GM12801 (cell line): ENCODE measurements around the gene RAB22A.

Experiments used
- TF ChIP-seq, protein P1 (sequence below): IDR thresholded peaks from one replicate; pipeline ENCODE4 v1.5.1; 2011; ENCODE audit warnings: control low read depth; ENCODE audit not compliant: insufficient read length; ENCODE audit errors: extremely low read depth

The RAB22A gene

GRCh38 chr20:58293453-58293852 lies 16.1 kb upstream of the RAB22A start:
- TF ChIP-seq, protein P1, sequence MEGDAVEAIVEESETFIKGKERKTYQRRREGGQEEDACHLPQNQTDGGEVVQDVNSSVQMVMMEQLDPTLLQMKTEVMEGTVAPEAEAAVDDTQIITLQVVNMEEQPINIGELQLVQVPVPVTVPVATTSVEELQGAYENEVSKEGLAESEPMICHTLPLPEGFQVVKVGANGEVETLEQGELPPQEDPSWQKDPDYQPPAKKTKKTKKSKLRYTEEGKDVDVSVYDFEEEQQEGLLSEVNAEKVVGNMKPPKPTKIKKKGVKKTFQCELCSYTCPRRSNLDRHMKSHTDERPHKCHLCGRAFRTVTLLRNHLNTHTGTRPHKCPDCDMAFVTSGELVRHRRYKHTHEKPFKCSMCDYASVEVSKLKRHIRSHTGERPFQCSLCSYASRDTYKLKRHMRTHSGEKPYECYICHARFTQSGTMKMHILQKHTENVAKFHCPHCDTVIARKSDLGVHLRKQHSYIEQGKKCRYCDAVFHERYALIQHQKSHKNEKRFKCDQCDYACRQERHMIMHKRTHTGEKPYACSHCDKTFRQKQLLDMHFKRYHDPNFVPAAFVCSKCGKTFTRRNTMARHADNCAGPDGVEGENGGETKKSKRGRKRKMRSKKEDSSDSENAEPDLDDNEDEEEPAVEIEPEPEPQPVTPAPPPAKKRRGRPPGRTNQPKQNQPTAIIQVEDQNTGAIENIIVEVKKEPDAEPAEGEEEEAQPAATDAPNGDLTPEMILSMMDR: no peak

- TF ChIP-seq, protein P1: no peak
These were observed 14.7 kb upstream of the RAB22A start for GRCh38 chr20:58294497-58295455.

- TF ChIP-seq, protein P1: no peak
These were observed 13.3 kb upstream of the RAB22A start for GRCh38 chr20:58296051-58296837.

- TF ChIP-seq, protein P1: no peak
These were observed 12.1 kb upstream of the RAB22A start for GRCh38 chr20:58297394-58297793.

DNA sequence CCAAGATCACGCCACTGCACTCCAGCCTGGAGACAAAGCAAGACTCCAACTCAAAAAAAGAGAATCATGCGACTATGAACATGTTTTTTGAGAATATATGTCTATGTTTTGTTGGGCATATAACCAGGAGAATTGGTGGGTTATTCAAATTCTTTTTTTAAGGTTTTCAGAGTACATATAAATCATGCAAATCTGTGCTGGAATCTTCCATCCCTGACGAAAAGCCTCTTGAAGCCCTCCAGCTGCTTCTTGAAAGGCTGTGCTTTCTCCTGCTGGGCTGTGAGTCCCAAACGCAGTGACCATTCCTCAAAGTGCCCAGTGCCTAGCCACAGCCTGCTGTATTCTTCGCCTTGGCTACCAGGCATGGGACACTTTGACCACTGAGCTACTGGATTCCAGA lies 9.2 kb upstream of the RAB22A start:
- TF ChIP-seq, protein P1: no peak

DNA sequence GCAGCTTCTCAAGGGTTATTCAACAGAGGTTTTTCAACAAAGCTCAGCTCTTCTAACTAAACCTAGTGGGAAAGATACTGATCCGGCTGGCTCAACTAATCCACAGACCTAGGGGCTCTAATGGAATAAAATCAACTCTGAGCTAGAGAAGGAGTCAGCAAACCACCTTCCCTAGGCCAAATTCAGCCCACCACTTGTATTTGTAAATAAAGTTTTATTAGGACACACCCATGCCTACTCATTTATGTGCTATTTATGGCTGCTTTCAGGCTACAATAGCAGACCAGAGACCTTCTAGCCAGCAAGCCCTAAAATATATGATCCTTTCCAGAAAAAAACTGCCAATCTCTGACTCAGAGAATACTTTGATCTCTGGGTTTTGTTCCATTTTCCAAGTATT lies 6.0 kb upstream of the RAB22A start:
- TF ChIP-seq, protein P1: no peak

- TF ChIP-seq, protein P1: no peak
These were observed 4.5 kb upstream of the RAB22A start for GRCh38 chr20:58305061-58305460.
